NCI-H1436 treated with DMSO at 0.1 percent for 48 hours (cell line): ENCODE data around the gene OLA1.

Experiments used
- DNase-seq: peaks from one replicate; lab custom pipeline; 2025; lab: John Stamatoyannopoulos, UW

Gene OLA1

DNA sequence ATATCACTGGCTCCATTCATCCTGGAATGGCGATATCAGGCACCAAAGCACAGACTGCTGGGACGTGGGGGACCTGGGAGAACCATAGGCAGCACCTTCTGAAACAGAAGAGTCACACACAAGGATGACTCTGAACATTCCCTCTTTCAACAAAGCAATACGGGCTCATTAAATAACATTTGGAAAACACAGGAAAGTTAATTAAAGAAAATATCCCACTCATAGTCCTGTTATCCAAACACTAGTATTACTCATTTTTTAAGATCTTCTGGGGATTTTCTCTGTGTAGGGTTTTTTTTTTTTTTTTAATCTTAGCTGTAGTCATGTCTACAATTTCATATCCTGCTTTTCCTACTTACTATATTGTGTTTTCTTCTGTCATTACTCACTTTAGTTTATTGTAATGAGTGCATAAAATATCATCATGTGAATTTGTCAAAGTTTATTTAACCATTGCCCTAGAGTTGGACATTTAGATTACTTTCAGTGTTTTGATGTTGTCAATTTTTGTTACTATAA is 213.2 kb downstream of the OLA1 start:
- no peak for DNase-seq

DNA sequence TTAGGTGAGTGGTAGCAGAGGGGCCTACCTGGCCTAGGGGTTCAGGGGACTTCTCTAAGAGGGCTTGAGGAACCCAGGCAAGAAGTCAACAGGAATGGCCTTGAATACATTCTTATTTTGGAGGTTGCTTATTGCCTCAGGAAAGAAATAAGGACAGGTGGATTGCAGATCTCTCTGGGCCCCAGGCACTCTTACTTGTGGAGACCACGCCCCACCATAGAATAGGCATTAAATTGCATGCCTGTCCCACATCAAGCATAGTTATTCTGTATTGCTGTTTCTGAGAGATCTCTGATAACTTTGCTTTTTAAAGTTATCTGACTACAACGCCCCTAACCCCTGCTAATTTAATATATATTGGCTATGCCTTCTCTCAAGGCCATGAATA is 215.2 kb downstream of the OLA1 start:
- no peak for DNase-seq

DNA sequence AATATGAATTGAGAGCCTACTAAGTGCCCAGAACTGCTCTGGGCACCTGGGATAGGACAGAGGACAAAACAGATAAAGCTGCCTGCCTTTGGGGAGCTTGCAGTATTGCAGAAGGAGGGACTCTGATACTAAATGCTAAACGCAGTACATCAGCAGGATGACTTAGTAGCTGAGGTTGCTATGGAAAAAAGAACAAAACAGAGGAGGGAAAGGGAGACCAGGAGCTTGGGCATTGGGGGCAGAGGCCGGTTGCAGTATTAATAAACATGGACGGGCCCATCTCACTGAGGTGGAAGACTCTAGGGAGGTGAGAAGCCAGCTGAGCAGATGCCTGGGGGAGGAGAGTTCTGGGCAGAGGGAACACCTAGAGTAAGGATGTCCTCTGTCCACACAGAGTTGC is 217.1 kb downstream of the OLA1 start:
- DNase-seq: no peak

DNA sequence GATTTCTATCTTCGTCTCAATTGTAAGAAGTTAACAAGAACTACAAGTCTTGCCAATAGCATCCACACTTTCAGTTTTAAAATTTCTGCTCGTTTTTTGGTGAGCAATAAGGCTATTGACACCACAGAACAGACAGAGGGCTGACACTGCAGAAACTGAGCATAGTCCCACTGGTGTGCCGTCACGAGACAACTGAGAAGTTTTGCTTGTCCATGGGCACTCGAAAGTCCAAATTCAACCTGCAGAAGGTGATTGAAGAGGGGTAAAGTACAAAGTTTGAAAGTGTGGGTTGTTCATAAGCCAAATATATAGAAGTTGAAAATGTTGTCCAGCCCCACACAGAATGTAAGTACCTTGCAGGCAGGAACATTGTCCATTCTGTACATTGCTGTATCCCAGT is 219.4 kb downstream of the OLA1 start:
- no peak for DNase-seq

DNA sequence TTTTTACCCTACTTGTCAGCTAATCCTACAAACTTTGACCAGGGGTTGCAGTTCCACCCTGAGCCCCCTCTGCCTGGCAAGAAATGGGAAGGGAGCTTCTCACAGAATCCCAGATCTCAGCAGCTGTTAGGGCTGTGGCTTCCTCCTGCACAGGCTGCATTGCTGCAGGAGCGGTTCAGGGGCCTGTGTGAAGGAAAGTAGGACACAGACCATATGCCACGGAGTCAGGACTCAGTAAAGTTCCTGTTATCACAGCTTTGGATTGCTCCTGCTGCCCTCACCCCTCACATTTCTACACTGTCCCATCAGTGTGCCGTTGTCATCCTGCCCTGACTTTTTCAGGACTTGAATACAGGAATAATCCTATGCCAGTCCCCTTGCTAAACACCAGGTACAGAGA is 220.4 kb downstream of the OLA1 start:
- DNase-seq: no peak

DNA sequence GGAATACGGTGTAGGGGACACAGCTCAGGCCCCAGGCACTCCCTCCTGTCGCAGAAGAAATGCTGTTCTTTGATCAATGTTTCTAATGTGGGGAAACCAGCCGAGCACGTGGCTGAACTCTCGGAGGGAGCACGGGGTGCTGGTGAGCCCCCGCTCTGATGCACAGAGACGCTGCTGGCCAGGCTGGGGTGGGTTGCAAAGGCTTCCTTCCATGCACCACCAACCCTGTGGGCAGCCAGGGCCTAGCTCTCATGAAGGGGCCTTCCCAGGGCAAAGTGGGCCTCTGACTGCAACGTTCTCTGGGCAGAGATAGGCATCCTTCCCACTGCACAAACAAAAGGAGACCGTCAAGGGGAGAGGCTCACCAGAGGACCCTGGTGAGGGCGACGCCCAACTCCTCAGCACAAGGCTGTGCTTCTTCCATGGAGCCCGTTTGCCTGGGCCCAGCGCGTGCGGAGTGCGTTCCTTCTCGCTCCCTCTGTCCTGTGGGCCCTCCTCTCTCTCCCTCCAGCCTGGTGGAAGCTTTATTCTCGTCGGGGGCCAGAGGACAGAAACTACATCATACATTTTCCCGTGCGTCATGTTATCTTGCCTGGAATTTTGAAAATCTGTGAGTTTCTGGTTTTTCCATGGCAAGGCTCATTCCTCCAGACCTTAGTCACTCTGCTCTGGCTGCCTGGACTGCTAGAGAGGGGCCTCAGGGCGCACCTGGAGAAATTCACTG is 222.0 kb downstream of the OLA1 start:
- no peak for DNase-seq

DNA sequence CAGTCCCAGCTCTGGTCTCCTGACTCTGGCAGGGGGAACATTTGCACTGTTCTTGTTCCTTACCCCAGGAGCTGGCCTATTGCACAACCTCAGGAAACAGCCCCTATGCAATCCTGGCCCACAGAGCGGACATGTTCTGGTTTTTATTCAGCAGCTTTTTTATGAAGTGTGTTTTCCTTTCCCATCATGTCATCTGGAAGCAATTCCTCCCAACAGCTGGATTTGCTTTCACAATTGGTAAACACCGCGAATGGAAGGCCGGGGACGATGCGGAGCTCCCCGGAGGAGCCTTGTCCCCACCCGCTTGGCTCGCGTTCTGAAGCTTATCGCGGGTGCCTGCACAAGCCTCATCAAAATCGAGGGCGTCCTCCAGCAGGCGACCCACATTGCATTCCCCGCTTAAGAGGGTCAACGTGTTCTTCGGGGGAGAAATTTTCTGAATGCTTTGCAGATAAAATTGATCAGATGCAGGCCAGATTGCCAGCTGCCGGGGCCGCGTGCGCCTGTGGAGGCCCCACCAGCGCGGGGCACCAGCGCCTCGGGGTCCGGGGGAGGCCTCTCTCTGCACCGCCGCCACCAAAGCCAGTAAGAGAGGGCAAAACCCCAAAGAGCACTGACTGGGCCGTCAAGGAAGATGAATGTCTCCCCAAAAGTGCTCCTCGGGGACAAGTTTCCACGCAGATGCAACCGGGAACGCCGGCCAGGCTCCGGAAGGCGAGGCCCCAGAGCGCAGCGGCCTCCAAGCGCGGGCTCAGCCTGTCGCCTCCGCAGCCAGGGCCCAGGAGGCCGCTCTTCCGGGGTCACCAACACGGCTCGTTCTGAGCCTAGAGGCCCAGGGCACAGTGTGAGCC is 222.8 kb downstream of the OLA1 start:
- DNase-seq: no peak

DNA sequence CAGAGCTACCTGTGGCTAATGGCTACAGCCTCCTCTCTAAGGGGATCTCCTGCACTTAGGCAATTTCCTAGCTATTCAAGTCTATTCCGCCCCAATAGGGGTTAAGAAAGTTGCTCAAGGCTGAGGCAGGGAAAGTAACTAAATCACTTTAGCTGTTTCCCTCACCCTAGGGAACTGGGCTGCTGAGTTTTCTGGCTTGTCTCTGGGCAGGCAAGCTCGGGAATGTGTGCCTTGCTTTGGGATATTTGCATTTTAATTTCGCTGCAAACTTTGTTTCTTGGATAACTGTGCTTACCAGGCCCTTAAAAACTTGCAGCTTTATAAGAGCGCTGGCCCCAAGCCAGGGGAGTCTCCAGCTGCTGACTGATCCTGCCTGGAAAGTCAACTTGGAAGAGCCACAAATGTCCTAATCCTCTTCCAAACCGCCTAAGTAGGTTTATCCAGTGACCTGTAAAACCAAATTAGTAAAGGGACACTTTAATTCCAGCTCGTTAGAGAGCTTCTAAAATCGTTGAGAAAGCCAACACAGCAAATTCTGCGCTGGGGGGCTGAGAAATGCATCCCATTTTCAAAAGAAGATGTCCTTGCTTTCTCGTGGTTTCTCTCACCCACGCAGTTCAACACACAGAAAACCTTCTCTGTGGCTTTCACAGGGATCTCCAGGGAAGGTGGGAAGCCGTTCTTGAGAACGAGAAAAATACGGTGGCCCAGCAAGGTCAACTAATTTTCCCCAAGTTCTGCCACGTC is 223.6 kb downstream of the OLA1 start:
- no peak for DNase-seq

DNA sequence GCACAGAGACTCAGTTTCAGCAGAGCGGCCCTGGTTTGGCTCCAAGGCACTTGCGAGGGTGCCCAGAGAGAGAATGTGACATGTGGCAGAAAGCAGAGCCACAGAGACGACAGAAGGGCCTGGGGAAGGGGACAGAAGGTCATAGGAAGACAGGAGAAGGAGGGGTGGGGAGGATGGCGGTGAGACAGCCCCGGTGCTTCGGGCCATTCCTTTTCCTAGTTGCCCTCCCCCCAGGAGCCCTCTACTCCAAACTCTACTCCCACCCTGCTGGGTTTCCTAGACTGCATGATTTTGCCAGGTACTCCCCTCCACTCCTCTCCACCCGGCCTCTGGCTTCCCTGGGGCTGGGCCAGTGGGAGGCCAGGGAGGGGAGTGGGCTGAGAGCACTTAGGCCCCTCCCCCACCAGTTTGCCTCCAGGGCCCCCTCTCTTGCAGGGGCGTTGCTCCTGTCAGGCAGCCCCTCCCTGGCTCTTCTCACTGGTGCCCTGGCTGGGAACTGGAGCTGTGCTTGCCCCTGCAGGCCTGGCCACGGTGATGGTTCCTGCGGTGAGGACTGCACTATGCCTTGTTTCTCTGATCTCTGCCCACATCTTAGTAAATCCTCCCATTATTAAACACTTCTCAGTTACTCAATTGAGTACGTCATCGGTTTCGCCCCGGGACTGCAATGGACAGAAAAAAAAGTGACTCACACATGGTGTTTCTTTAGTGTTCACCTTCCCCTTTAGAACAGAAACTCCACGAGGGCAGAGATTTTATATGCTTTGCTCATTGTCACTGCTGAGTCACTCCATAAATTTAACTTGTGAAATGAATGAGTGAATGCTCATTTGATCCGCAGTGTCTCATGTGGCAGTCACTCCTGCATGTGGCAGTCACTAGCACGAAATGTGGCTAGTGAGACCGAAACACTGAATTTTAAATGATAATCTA is 224.5 kb downstream of the OLA1 start:
- DNase-seq: no peak
